Measurements from ENCODE around the gene TMEM184C.

DNA sequence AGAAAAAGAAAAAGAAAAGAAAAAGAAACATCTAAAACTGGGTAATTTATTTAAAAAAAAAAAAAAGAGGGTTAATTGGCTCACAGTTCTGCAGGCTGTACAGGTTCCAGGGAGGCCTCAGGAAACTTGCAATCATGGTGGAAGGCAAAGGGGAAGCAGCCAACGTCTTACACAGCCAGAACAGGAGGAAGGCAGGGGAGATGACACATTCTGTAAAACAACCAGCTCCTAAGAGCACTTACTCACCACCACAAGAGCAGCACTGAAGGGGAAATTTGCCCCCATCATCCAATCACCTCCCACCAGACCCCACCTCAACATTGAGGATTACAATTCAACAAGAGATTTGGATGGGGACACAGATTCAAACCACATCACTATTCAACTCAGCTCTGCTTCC is 36.8 kb upstream of the TMEM184C start:
- TF ChIP-seq EZH2phosphoT487 (IDR thresholded peaks at IDR 0.05; ENCODE audit: borderline replicate concordance, low read depth, low read length) = no peak
- TF ChIP-seq, protein P1, sequence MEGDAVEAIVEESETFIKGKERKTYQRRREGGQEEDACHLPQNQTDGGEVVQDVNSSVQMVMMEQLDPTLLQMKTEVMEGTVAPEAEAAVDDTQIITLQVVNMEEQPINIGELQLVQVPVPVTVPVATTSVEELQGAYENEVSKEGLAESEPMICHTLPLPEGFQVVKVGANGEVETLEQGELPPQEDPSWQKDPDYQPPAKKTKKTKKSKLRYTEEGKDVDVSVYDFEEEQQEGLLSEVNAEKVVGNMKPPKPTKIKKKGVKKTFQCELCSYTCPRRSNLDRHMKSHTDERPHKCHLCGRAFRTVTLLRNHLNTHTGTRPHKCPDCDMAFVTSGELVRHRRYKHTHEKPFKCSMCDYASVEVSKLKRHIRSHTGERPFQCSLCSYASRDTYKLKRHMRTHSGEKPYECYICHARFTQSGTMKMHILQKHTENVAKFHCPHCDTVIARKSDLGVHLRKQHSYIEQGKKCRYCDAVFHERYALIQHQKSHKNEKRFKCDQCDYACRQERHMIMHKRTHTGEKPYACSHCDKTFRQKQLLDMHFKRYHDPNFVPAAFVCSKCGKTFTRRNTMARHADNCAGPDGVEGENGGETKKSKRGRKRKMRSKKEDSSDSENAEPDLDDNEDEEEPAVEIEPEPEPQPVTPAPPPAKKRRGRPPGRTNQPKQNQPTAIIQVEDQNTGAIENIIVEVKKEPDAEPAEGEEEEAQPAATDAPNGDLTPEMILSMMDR (conservative IDR thresholded peaks at IDR 0.05; ENCODE audit: low read length) = no peak

Data from OCI-LY7 (cell line).